ENCODE results near the gene IL6R. TPM values are rescaled to one million over a fixed set of nuclear protein-coding genes. Genes with fewer than 3 reads are reported as not detected.
A peak's percentile ranks its signal among the peaks of the same experiment; 100 is the strongest.

Gene IL6R
- total RNA-seq, 5 donors from 2014 or later (not counting 1 experiment from before 2014, with no cell fraction given) = 76.0 to 87.9 (median 80.8) TPM

DNA sequence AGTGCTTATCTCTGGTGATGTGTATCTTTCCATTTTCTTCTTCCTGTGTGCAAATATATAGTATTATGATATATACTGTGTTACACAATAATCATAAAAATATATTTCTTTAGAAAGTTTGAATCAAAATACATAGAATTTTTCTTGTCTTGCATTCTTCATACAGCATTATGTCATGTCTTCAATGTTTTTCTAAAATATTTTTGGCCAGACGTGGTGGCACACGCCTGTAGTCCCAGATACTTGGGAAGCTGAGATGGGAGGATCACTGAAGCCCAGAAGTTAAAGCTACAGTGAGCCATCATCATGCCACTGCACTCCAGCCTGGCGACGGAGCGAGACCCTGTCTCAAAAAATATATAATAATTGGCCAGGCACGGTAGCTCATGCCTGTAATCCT is 41.6 kb downstream of the IL6R start:
- Mint-ChIP-seq H3K9me3 (no peaks in the 10 kb centered on the region), H3K27me3 (no peaks in the 10 kb centered on the region), H3K4me1 (peaks cover 36 to 41% (median 37%) of the 10 kb centered on the region in 3 donors), H3K27ac (no peak overlapping the region), H3K36me3 (peaks cover 34% of the 10 kb centered on the region), H3K4me3 (no peak overlapping the region)
- DNase-seq = no peak
- Histone ChIP-seq H3K4me1 (ENCODE audit: control insufficient read depth in 1 of 2, extremely low read depth in 1 of 2, insufficient read depth in 2 of 2, low read length in 2 of 2) (peaks cover 11 to 39% of the 10 kb centered on the region in 2 experiments), H3K27me3 (replicated peaks in 1 of 2; ENCODE audit: control insufficient read depth in 2 of 2, extremely low read depth in 1 of 2, insufficient read depth in 2 of 2, low read length in 1 of 2) (no peaks in the 10 kb centered on the region), H3K4me3 (ENCODE audit: control insufficient read depth in 1 of 2, extremely low read depth in 1 of 2, low read length in 1 of 2) (no peak overlapping the region), H3K27ac (ENCODE audit: low read length) (no peak overlapping the region), H3K36me3 (ENCODE audit: control insufficient read depth in 2 of 2, extremely low read depth in 1 of 2, insufficient read depth in 1 of 2, low read length in 1 of 2) (peaks cover 0 to 52% of the 10 kb centered on the region in 2 donors), H3K9me3 (no peaks in the 10 kb centered on the region)
- ATAC-seq (replicated peaks in 1 of 4) = no peak
- 90% methylated on average over 4 of the region's 6 CpGs for WGBS (ENCODE audit: insufficient coverage)
- POLR2A ChIA-PET = interaction anchor here in 1 of 2 donors (0.6 to 0.7 kb wide), 2 partner anchors 30 to 1607 kb away, joined by 3 read pairs; partner anchors contain the start of gene UBQLN4
- CTCF ChIA-PET = interaction anchor here in 1 of 2 donors (0.7 kb wide), 1 partner anchor 680 kb away, joined by 6 read pairs; no protein-coding TSS in a partner anchor

DNA sequence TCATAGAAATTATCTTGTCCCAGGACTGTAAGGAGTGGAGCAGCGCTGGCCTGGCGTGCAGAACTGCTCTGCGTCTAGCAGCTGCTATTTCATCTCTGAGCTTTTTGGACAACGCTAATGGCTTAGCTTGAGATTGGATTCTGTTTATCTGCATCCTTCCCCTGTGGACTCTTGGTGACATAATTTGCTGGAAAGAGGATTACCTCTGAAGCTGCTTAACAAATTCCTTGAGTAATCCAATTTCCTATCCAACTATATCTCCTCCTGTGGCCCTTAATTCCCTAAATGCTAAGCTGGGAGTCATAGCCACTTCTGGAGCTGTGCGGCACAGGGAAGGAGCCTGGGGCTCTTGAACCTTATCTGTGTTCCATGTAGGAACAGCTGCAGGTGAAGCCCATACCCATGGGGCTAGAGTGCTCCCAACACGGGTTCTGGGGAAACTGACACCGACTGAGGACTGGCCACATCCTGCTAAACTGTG is 43.2 kb downstream of the IL6R start:
- POLR2A ChIA-PET = no interaction called here

GRCh38 chr1:154453161-154453560 is 48.0 kb downstream of the IL6R start:
- POLR2A ChIA-PET = no interaction called here
- H3K27ac ChIP-seq (ENCODE audit: low read length) = no peak overlapping the region
- H3K4me1 ChIP-seq (ENCODE audit: control insufficient read depth in 1 of 2, extremely low read depth in 1 of 2, insufficient read depth in 2 of 2, low read length in 2 of 2) = peaks cover 3 to 16% of the 10 kb centered on the region in 2 experiments
- 86% methylated on average over 1 of the region's 5 CpGs for WGBS (ENCODE audit: insufficient coverage)
- DNase-seq (no peak), ATAC-seq (replicated peaks in 1 of 4) (no peak)
- CTCF ChIA-PET = no interaction called here
- H3K9me3 ChIP-seq = no peaks in the 10 kb centered on the region
- H3K27me3 Mint-ChIP-seq = no peaks in the 10 kb centered on the region
- H3K27ac Mint-ChIP-seq = peak overlapping the region; percentile 88
- H3K4me3 Mint-ChIP-seq = peak overlapping the region in 1 of 3 donors; percentile 16
- peaks cover 24 to 27% (median 25%) of the 10 kb centered on the region in 3 donors for H3K4me1 Mint-ChIP-seq
- no peaks in the 10 kb centered on the region for H3K9me3 Mint-ChIP-seq
- H3K4me3 ChIP-seq (ENCODE audit: control insufficient read depth in 1 of 2, extremely low read depth in 1 of 2, low read length in 1 of 2) = no peak overlapping the region
- H3K36me3 ChIP-seq (ENCODE audit: control insufficient read depth in 2 of 2, extremely low read depth in 1 of 2, insufficient read depth in 1 of 2, low read length in 1 of 2) = peaks cover 6 to 64% of the 10 kb centered on the region in 2 donors
- H3K36me3 Mint-ChIP-seq = peaks cover 53% of the 10 kb centered on the region
- no peaks in the 10 kb centered on the region for H3K27me3 ChIP-seq (replicated peaks in 1 of 2; ENCODE audit: control insufficient read depth in 2 of 2, extremely low read depth in 1 of 2, insufficient read depth in 2 of 2, low read length in 1 of 2)

More for the DNA sequence above, 43.2 kb downstream of the IL6R start:
- Histone ChIP-seq H3K36me3 (ENCODE audit: control insufficient read depth in 2 of 2, extremely low read depth in 1 of 2, insufficient read depth in 1 of 2, low read length in 1 of 2) (peaks cover 0 to 51% of the 10 kb centered on the region in 2 donors), H3K9me3 (no peaks in the 10 kb centered on the region), H3K27ac (ENCODE audit: low read length) (no peak overlapping the region), H3K27me3 (replicated peaks in 1 of 2; ENCODE audit: control insufficient read depth in 2 of 2, extremely low read depth in 1 of 2, insufficient read depth in 2 of 2, low read length in 1 of 2) (no peaks in the 10 kb centered on the region), H3K4me1 (ENCODE audit: control insufficient read depth in 1 of 2, extremely low read depth in 1 of 2, insufficient read depth in 2 of 2, low read length in 2 of 2) (peaks cover 2 to 32% of the 10 kb centered on the region in 2 experiments), H3K4me3 (ENCODE audit: control insufficient read depth in 1 of 2, extremely low read depth in 1 of 2, low read length in 1 of 2) (no peak overlapping the region)
- no peak overlapping the region for H3K4me3 Mint-ChIP-seq
- H3K36me3 Mint-ChIP-seq = peaks cover 39% of the 10 kb centered on the region
- no peaks in the 10 kb centered on the region for H3K27me3 Mint-ChIP-seq
- 93% methylated on average over 3 of the region's 7 CpGs for WGBS (ENCODE audit: insufficient coverage)
- H3K9me3 Mint-ChIP-seq = no peaks in the 10 kb centered on the region
- ATAC-seq (replicated peaks in 1 of 4) (no peak), DNase-seq (no peak)
- peaks cover 34 to 42% (median 38%) of the 10 kb centered on the region in 3 donors for H3K4me1 Mint-ChIP-seq
- H3K27ac Mint-ChIP-seq = no peak overlapping the region
- CTCF ChIA-PET = no interaction called here

- 65% methylated on average over 3 of the region's 5 CpGs for WGBS (ENCODE audit: insufficient coverage)
- peaks cover 6 to 63% of the 10 kb centered on the region in 2 donors for H3K36me3 ChIP-seq (ENCODE audit: control insufficient read depth in 2 of 2, extremely low read depth in 1 of 2, insufficient read depth in 1 of 2, low read length in 1 of 2)
- H3K27ac Mint-ChIP-seq = peak overlapping the region; percentile 88
- H3K27me3 Mint-ChIP-seq = no peaks in the 10 kb centered on the region
- H3K27ac ChIP-seq (ENCODE audit: low read length) = no peak overlapping the region
- ATAC-seq (replicated peaks in 1 of 4) (no peak), DNase-seq (no peak)
- no peaks in the 10 kb centered on the region for H3K27me3 ChIP-seq (replicated peaks in 1 of 2; ENCODE audit: control insufficient read depth in 2 of 2, extremely low read depth in 1 of 2, insufficient read depth in 2 of 2, low read length in 1 of 2)
- peaks cover 24 to 27% (median 25%) of the 10 kb centered on the region in 3 donors for H3K4me1 Mint-ChIP-seq
- no peaks in the 10 kb centered on the region for H3K9me3 ChIP-seq
- ChIA-PET POLR2A (no interaction called here), CTCF (no interaction called here)
- no peaks in the 10 kb centered on the region for H3K9me3 Mint-ChIP-seq
- peaks cover 56% of the 10 kb centered on the region for H3K36me3 Mint-ChIP-seq
- no peak overlapping the region for H3K4me3 ChIP-seq (ENCODE audit: control insufficient read depth in 1 of 2, extremely low read depth in 1 of 2, low read length in 1 of 2)
- peaks cover 3 to 16% of the 10 kb centered on the region in 2 experiments for H3K4me1 ChIP-seq (ENCODE audit: control insufficient read depth in 1 of 2, extremely low read depth in 1 of 2, insufficient read depth in 2 of 2, low read length in 2 of 2)
- H3K4me3 Mint-ChIP-seq = peak overlapping the region in 1 of 3 donors; percentile 16
These were observed 48.6 kb downstream of the IL6R start for GRCh38 chr1:154453574-154454352.

DNA sequence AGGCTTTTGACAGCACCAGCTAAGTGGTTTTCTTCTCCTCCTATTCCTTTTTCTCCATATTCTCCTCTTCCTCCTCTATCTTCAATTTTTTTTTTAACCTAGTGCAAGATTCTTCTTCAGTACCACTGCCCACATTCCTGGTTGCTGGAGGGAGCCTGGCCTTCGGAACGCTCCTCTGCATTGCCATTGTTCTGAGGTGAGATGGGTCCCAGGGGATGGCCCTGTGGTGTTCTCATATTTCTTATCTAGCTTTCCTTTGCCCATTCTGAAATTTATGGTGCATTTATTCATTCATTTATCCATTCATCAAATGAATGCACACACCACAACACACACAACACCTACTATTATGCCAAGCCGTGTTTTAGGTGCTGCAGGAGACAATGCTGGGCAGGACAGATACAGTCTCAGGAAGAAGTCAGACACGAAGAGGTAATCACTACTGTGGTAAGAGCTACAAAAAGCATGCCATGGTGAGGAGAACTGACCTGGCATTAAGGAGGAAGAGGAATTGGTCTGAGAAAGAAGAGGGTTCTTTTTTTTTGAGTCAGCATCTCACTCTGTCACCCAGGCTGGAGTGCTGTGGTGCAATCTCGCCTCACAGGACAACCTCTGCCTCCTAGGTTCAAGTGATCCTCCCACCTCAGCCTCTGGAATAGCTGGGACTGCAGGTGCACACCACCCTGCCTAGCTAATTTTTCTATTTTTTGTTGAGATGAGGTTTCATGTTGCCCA is 49.4 kb downstream of the IL6R start:
- peaks cover 54% of the 10 kb centered on the region for H3K36me3 Mint-ChIP-seq
- H3K4me1 ChIP-seq (ENCODE audit: control insufficient read depth in 1 of 2, extremely low read depth in 1 of 2, insufficient read depth in 2 of 2, low read length in 2 of 2) = peaks cover 3 to 21% of the 10 kb centered on the region in 2 experiments
- no peaks in the 10 kb centered on the region for H3K9me3 ChIP-seq
- 50% methylated on average over 1 of the region's 5 CpGs for WGBS (ENCODE audit: insufficient coverage)
- H3K36me3 ChIP-seq (ENCODE audit: control insufficient read depth in 2 of 2, extremely low read depth in 1 of 2, insufficient read depth in 1 of 2, low read length in 1 of 2) = peaks cover 6 to 61% of the 10 kb centered on the region in 2 donors
- peaks cover 24 to 28% (median 25%) of the 10 kb centered on the region in 3 donors for H3K4me1 Mint-ChIP-seq
- no peak overlapping the region for H3K4me3 Mint-ChIP-seq
- H3K27ac ChIP-seq (ENCODE audit: low read length) = no peak overlapping the region
- no peak overlapping the region for H3K4me3 ChIP-seq (ENCODE audit: control insufficient read depth in 1 of 2, extremely low read depth in 1 of 2, low read length in 1 of 2)
- no peaks in the 10 kb centered on the region for H3K9me3 Mint-ChIP-seq
- ChIA-PET CTCF (no interaction called here), POLR2A (no interaction called here)
- no peak for ATAC-seq (replicated peaks in 1 of 4)
- no peak for DNase-seq
- H3K27ac Mint-ChIP-seq = peak overlapping the region; percentile 88
- no peaks in the 10 kb centered on the region for H3K27me3 Mint-ChIP-seq
- no peaks in the 10 kb centered on the region for H3K27me3 ChIP-seq (replicated peaks in 1 of 2; ENCODE audit: control insufficient read depth in 2 of 2, extremely low read depth in 1 of 2, insufficient read depth in 2 of 2, low read length in 1 of 2)

- ATAC-seq (replicated peaks in 1 of 4) (no peak), DNase-seq (no peak)
- Histone ChIP-seq H3K4me3 (ENCODE audit: control insufficient read depth in 1 of 2, extremely low read depth in 1 of 2, low read length in 1 of 2) (no peak overlapping the region), H3K27ac (ENCODE audit: low read length) (no peak overlapping the region), H3K9me3 (no peaks in the 10 kb centered on the region), H3K36me3 (ENCODE audit: control insufficient read depth in 2 of 2, extremely low read depth in 1 of 2, insufficient read depth in 1 of 2, low read length in 1 of 2) (peaks cover 6 to 44% of the 10 kb centered on the region in 2 donors), H3K27me3 (replicated peaks in 1 of 2; ENCODE audit: control insufficient read depth in 2 of 2, extremely low read depth in 1 of 2, insufficient read depth in 2 of 2, low read length in 1 of 2) (no peaks in the 10 kb centered on the region), H3K4me1 (ENCODE audit: control insufficient read depth in 1 of 2, extremely low read depth in 1 of 2, insufficient read depth in 2 of 2, low read length in 2 of 2) (peaks cover 10 to 36% of the 10 kb centered on the region in 2 experiments)
- WGBS (ENCODE audit: insufficient coverage) = 100% methylated on average over 4 of the region's 6 CpGs
- H3K9me3 Mint-ChIP-seq = no peaks in the 10 kb centered on the region
- no peak overlapping the region for H3K4me3 Mint-ChIP-seq
- peaks cover 41 to 47% (median 44%) of the 10 kb centered on the region in 3 donors for H3K4me1 Mint-ChIP-seq
- H3K27ac Mint-ChIP-seq = peak overlapping the region; percentile 8 to 52
- H3K27me3 Mint-ChIP-seq = no peaks in the 10 kb centered on the region
- ChIA-PET CTCF (interaction anchor here in 1 of 2 donors (0.7 kb wide), 1 partner anchor 68 kb away, joined by 12 read pairs; no protein-coding TSS in a partner anchor), POLR2A (interaction anchor here in 1 of 2 donors (0.7 kb wide), 1 partner anchor 38 kb away, joined by 8 read pairs; no protein-coding TSS in a partner anchor)
- peaks cover 52% of the 10 kb centered on the region for H3K36me3 Mint-ChIP-seq
These were observed 51.5 kb downstream of the IL6R start for GRCh38 chr1:154456631-154457030.
